Sigmoid colon (tissue), 7 donors: ENCODE data around the gene PRKCZ. TPM values are rescaled to one million over a fixed set of nuclear protein-coding genes. Genes with fewer than 3 reads are reported as not detected.

Experiments
- DNase-seq: peaks from one replicate; pipeline ENCODE4 v3.0.0-alpha.2; 2019
- H3K27ac ChIP-seq, 4 donors: fragments of 200-600 bp; sonication (generic); one replicate each; pipeline ENCODE4 v1.5.1; 2016 to 2019; ENCODE audit warnings: mild to moderate bottlenecking in 1 of 4
- H3K27me3 ChIP-seq, 3 donors: fragments of 200-600 bp; sonication (generic); one replicate each; pipeline ENCODE4 v1.5.1; 2019; ENCODE audit warnings: mild to moderate bottlenecking in 1 of 3
- H3K36me3 ChIP-seq, 4 donors: fragments of 200-600 bp; sonication (generic); one replicate each; pipeline ENCODE4 v1.5.1; 2016 to 2019
- H3K4me1 ChIP-seq, 4 donors: fragments of 200-600 bp; sonication (generic); one replicate each; pipeline ENCODE4 v1.5.1; 2017 to 2019
- H3K4me3 ChIP-seq, 4 donors: fragments of 200-600 bp; sonication (generic); one replicate each; pipeline ENCODE4 v1.5.1; 2017 to 2019; ENCODE audit warnings: mild to moderate bottlenecking in 2 of 4, moderate library complexity in 1 of 4
- H3K9me3 ChIP-seq, 4 donors: fragments of 200-600 bp in 3 of 4; sonication (generic) in 3 of 4; one replicate each; pipeline versions ENCODE4 v1.5.1 to v1.6.1; 2013 to 2019
- CTCF ChIP-seq, 4 experiments: fragments of 450-650 bp in 3 of 4; fragments of 200-600 bp in 1 of 4; IDR thresholded peaks; one replicate each; pipeline ENCODE4 v1.5.1; 2016 to 2019; ENCODE audit warnings: antibody characterized with exemption in 4 of 4, mild to moderate bottlenecking in 3 of 4, moderate library complexity in 2 of 4
- EP300 ChIP-seq, 4 donors: sonication (generic); formaldehyde crosslinking; IDR thresholded peaks; one replicate each; pipeline ENCODE4 v1.6.1; 2017; ENCODE audit warnings: antibody characterized with exemption in 4 of 4
- POLR2A ChIP-seq, 2 donors: fragments of 450-650 bp; IDR thresholded peaks; one replicate each; pipeline ENCODE4 v1.6.1; 2016; ENCODE audit warnings: antibody characterized with exemption in 2 of 2, mild to moderate bottlenecking in 2 of 2, moderate library complexity in 2 of 2
- POLR2AphosphoS5 ChIP-seq, 4 donors: sonication (generic); formaldehyde crosslinking; IDR thresholded peaks; one replicate each; pipeline ENCODE4 v1.6.1; 2017; ENCODE audit warnings: antibody characterized with exemption in 4 of 4
- WGBS, 2 donors: extraction: QIAGEN DNeasy Blood & Tissue Kit; methylation state at CpG; one replicate each; pipeline ENCODE4 v1.1.7; 2013; 5-methylcytosine and 5-hydroxymethylcytosine counted together
- intact Hi-C: fragments of 100-400 bp; cut with DNase I; formaldehyde crosslinking; loops from one replicate; pipeline ENCODE4 v1.15.1; 2023
- polyA plus RNA-seq, 3 donors: library from polyadenylated mRNA; stranded (reverse); fragments of 200-250 nt; gene quantifications; one replicate each; pipeline ENCODE4 v1.2.3, GENCODE V29; 2013
- total RNA-seq, 4 donors: library from RNA; depleted of rRNA; stranded (reverse); fragments of >200 nt; gene quantifications; one replicate each; pipeline ENCODE4 v1.1.0, GENCODE V29; 2016
- donor health status: healthy with polysubstance abuse.
- donor health status: Bipolar disorder and iron deficiency.
- donor health status: healthy.

PRKCZ gene
- total and polyA plus RNA-seq, 7 donors = 1.4 to 52.9 (median 4.8) TPM

GRCh38 chr1:2226525-2227345, 176.5 kb downstream of the PRKCZ start:
- TF ChIP-seq EP300 (IDR thresholded peaks at IDR 0.05) = no peak
- no peak for TF ChIP-seq POLR2AphosphoS5 (IDR thresholded peaks at IDR 0.05)
- TF ChIP-seq CTCF (IDR thresholded peaks at IDR 0.05) = no peak
- TF ChIP-seq POLR2A (IDR thresholded peaks at IDR 0.05) = no peak
- no peaks in the 10 kb centered on the region for H3K27me3 ChIP-seq
- intact Hi-C loops = loop anchor here (1.0 kb wide), 1 partner anchor 12 kb away; no protein-coding TSS in a partner anchor
- peak; percentile 78 for DNase-seq
- peak overlapping the region; percentile 72 to 88 (median 86) for H3K4me3 ChIP-seq
- H3K4me1 ChIP-seq = peaks cover 0 to 34% (median 30%) of the 10 kb centered on the region in 4 donors
- no peaks in the 10 kb centered on the region for H3K9me3 ChIP-seq
- no peaks in the 10 kb centered on the region for H3K36me3 ChIP-seq
- 15 to 22% methylated on average over 73 of the region's 73 CpGs for WGBS, 2 donors
- peak overlapping the region; percentile 98 to 100 (median 99) for H3K27ac ChIP-seq

- 0 to 1% methylated on average over 129 of the region's 129 CpGs for WGBS, 2 donors
- Histone ChIP-seq H3K9me3 (no peaks in the 10 kb centered on the region), H3K27me3 (no peaks in the 10 kb centered on the region), H3K27ac (peak overlapping the region; percentile 98 to 100 (median 99)), H3K4me3 (peak overlapping the region; percentile 72 to 88 (median 86)), H3K36me3 (no peaks in the 10 kb centered on the region), H3K4me1 (peaks cover 0 to 42% (median 38%) of the 10 kb centered on the region in 4 donors)
- TF ChIP-seq POLR2AphosphoS5 (IDR thresholded peaks at IDR 0.05) (peak; percentile 47 to 88 (median 74)), EP300 (IDR thresholded peaks at IDR 0.05) (no peak), POLR2A (IDR thresholded peaks at IDR 0.05) (peak; percentile 30 to 36)
- intact Hi-C loops = loop anchor here (1.0 kb wide), 1 partner anchor 13 kb away; no protein-coding TSS in a partner anchor
- peak; percentile 99 for DNase-seq
Measured at GRCh38 chr1:2227346-2228156, 177.3 kb downstream of the PRKCZ start.

- no peak for TF ChIP-seq CTCF (IDR thresholded peaks at IDR 0.05)
- no peak for TF ChIP-seq POLR2A (IDR thresholded peaks at IDR 0.05)
- TF ChIP-seq POLR2AphosphoS5 (IDR thresholded peaks at IDR 0.05) = no peak
- TF ChIP-seq EP300 (IDR thresholded peaks at IDR 0.05) = no peak
- H3K27ac ChIP-seq = peak within 1 kb of the TSS; percentile 98 to 100 (median 99)
- H3K27me3 ChIP-seq = no peaks in the 10 kb centered on the region
- peak within 1 kb of the TSS; percentile 72 to 88 (median 86) for H3K4me3 ChIP-seq
- 1% methylated on average over 100 of the region's 100 CpGs for WGBS, 2 donors
- no peaks in the 10 kb centered on the region for H3K36me3 ChIP-seq
- DNase-seq = no peak
- no peaks in the 10 kb centered on the region for H3K9me3 ChIP-seq
- H3K4me1 ChIP-seq = peaks cover 0 to 49% (median 44%) of the 10 kb centered on the region in 4 donors
- intact Hi-C loops = no loop called here
Measured at GRCh38 chr1:2228157-2228594, 178.0 kb downstream of the PRKCZ start, which contains the start of gene SKI. TSS of gene SKI (plus strand) at chr1:2228319. CDS start at chr1:2228767, 448 bp downstream.

- H3K27me3 ChIP-seq = no peaks in the 10 kb centered on the region
- peak overlapping the region; percentile 58 to 78 (median 62) for H3K4me3 ChIP-seq
- no peaks in the 10 kb centered on the region for H3K36me3 ChIP-seq
- intact Hi-C loops = no loop called here
- H3K4me1 ChIP-seq = peaks cover 0 to 54% (median 49%) of the 10 kb centered on the region in 4 donors
- TF ChIP-seq POLR2A (IDR thresholded peaks at IDR 0.05) (no peak), EP300 (IDR thresholded peaks at IDR 0.05) (no peak), CTCF (IDR thresholded peaks at IDR 0.05) (no peak), POLR2AphosphoS5 (IDR thresholded peaks at IDR 0.05) (no peak)
- no peak for DNase-seq
- 1% methylated on average over 50 of the region's 50 CpGs for WGBS, 2 donors
- H3K9me3 ChIP-seq = no peaks in the 10 kb centered on the region
- peak overlapping the region; percentile 87 to 92 (median 90) for H3K27ac ChIP-seq
Measured at GRCh38 chr1:2228694-2229036, 178.5 kb downstream of the PRKCZ start.
